ENCODE data around the gene GK. TPM values are rescaled to one million over a fixed set of nuclear protein-coding genes. Genes with fewer than 3 reads are reported as not detected.

The GK gene
- total and polyA plus RNA-seq, 4 experiments from 2014 or later, result 5.2 to 8.4 (median 7.3) TPM

Other genes with a start within 250 kb of the GK start
- gene TASL, start 75.7 kb upstream of the GK start, total RNA-seq, result 1 to 10 TPM; 2.8 to 3.0 TPM
- gene TASL, start 75.7 kb upstream of the GK start, polyA plus RNA-seq, result 1 to 10 TPM; 1.7 to 3.7 TPM
- gene TAB3, start 235.8 kb downstream of the GK start, total RNA-seq, result 10 to 100 TPM; 21.0 to 23.8 TPM
- gene TAB3, start 235.8 kb downstream of the GK start, polyA plus RNA-seq, result 1 to 10 TPM; 4.8 to 6.8 TPM

All from CD4-positive, alpha-beta memory T cell (primary cell).